ENCODE results near the gene CRPPA.

CRPPA gene

GRCh38 chr7:16404636-16405035, 16.7 kb downstream of the CRPPA start:
- no peak overlapping the region for H3K4me3 ChIP-seq (ENCODE audit: low read depth, low read length)
- in situ Hi-C loops (cut with HindIII; ENCODE audit: low sequenced_read_pairs) = no loop called here
- TF ChIP-seq CTCF (IDR thresholded peaks at IDR 0.05; ENCODE audit: low read depth, low read length) = no peak
- no peak for DNase-seq (ENCODE audit: low read depth, low spot score)

- no peak for DNase-seq (ENCODE audit: low read depth, low spot score)
- no peak for TF ChIP-seq CTCF (IDR thresholded peaks at IDR 0.05; ENCODE audit: low read depth, low read length)
- in situ Hi-C loops (cut with HindIII; ENCODE audit: low sequenced_read_pairs) = no loop called here
- no peak overlapping the region for H3K4me3 ChIP-seq (ENCODE audit: low read depth, low read length)
These were observed 17.9 kb downstream of the CRPPA start for GRCh38 chr7:16403475-16403874.

- no peak for DNase-seq (ENCODE audit: low read depth, low spot score)
- no peak overlapping the region for H3K4me3 ChIP-seq (ENCODE audit: low read depth, low read length)
- TF ChIP-seq CTCF (IDR thresholded peaks at IDR 0.05; ENCODE audit: low read depth, low read length) = no peak
- in situ Hi-C loops (cut with HindIII; ENCODE audit: low sequenced_read_pairs) = no loop called here
These were observed 18.4 kb downstream of the CRPPA start for GRCh38 chr7:16402940-16403339.

- no peak overlapping the region for H3K4me3 ChIP-seq (ENCODE audit: low read depth, low read length)
- DNase-seq (ENCODE audit: low read depth, low spot score) = no peak
- TF ChIP-seq CTCF (IDR thresholded peaks at IDR 0.05; ENCODE audit: low read depth, low read length) = no peak
- in situ Hi-C loops (cut with HindIII; ENCODE audit: low sequenced_read_pairs) = no loop called here
These were observed 19.2 kb downstream of the CRPPA start for GRCh38 chr7:16402091-16402490.

- DNase-seq (ENCODE audit: low read depth, low spot score) = no peak
- no peak overlapping the region for H3K4me3 ChIP-seq (ENCODE audit: low read depth, low read length)
- in situ Hi-C loops (cut with HindIII; ENCODE audit: low sequenced_read_pairs) = no loop called here
- TF ChIP-seq CTCF (IDR thresholded peaks at IDR 0.05; ENCODE audit: low read depth, low read length) = no peak
These were observed 20.5 kb downstream of the CRPPA start for GRCh38 chr7:16400893-16401275.

- TF ChIP-seq CTCF (IDR thresholded peaks at IDR 0.05; ENCODE audit: low read depth, low read length) = no peak
- no peak overlapping the region for H3K4me3 ChIP-seq (ENCODE audit: low read depth, low read length)
- in situ Hi-C loops (cut with HindIII; ENCODE audit: low sequenced_read_pairs) = no loop called here
- no peak for DNase-seq (ENCODE audit: low read depth, low spot score)
These were observed 21.1 kb downstream of the CRPPA start for GRCh38 chr7:16399916-16400892.

Measured in astrocyte of the spinal cord (primary cell).